Fibroblast of upper back skin (primary cell): ENCODE data around the gene ABHD18.
"Not testable (repeated sequence)": the region's sequence is repeated elsewhere in the genome, so short reads cannot be mapped to it uniquely, and the experiment has no call there.

ENCODE experiments used
- DNase-seq: peaks from one replicate; pipeline ENCODE4 v3.0.0-alpha.2; 2013

The ABHD18 gene

DNA sequence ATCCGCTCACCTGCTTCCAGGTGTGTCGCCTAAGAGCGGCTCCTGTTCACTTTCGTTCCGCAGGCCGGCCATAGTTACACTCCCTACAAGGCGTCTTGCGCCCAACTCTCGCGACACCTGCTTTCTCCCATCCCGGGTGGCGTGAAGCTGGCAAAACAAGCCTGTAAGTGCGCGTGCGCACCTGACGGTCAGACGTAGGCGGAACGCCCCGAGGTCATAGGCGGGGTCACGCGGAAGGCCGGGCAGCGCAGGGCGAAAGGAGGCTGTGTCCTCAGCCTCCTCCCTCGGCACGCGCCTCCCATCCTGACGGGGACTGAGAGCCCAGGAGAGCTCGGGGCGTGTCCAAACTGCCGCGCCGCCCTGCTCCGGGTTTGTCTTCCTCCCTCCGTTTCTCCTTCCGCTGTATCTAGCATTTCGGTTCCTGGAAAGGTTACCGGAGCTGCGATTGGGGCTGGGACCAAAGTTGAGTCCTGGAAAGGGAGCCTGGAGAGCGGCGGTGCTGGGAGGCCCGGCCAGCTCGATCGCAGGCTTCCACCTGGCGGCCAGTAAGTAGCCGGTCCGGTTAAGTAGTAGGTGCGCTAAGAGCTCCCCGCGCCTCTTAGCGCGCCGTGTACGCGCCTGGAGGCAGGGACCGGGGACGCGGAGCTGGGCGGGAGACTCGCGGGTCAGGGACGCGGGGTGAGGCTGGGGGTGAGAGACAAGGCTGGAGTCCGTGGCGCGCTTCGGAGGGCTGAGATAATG, at the start of gene ABHD18, which contains the start of gene MFSD8:
TSS of gene ABHD18 (plus strand) at position 345 of the 741 bp plus-strand sequence. CDS start 17,550 bp downstream, outside the sequence.
TSS of gene MFSD8 (minus strand) at position 112 of the 741 bp plus-strand sequence. CDS start at position 72, 40 bp downstream.
- DNase-seq, result peak; percentile 99

DNA sequence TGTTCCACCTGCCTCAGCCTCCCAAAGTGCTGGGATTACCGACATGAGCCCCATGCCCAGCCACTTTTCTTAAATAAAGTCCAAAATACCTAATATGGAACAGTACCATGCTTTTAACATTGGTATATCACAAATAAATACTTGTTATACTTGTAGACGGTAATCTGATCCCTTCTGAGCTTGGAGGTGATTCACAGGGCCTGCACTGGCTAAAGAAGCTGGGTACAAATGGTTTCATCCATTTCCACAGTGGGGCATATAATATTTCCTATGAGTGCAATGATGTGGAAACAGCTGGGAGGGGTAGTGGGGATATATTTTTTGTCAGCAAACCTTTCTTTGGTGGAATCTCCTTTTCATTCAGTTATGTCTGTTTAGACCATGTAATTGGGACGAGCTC, 48.7 kb upstream of the ABHD18 start:
- no peak for DNase-seq

DNA sequence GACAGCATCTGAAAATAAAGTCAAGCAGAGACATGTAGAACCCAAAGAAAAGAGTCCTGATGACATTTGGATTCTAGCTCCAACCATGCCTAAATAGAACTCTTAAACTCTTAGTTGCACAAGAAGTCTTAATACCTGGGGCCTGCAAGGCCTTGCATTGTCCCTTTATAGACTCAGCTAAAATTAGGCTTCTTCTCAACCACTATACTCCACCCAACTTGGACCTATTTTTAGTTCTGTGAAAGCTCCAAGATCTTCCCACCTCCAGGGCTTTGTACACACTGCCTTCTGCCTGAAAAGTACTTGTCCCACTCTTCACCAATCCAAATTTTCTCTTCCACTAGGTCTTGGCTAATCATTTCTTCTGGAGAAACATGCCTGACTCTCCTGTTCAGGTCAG, 48.1 kb upstream of the ABHD18 start:
- DNase-seq, result no peak

DNA sequence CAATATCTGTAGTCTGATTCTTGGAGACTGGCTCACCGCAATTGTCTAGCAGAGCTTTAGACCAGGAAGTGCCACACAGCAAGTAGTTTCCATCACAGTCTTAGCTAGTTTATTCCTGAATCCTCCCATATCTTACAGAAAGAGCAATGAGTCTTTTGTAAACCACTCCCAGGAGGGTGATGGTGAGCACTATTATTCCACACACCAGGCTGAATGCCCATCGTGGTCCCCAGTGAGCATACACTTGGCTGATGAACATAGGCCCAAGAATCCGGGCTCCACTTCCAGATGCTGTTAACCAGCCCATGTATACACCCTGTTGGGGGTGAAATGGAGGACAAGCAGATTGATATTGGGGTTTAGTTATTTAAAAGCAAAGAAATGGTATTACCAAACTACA, 44.7 kb upstream of the ABHD18 start:
- no peak for DNase-seq

DNA sequence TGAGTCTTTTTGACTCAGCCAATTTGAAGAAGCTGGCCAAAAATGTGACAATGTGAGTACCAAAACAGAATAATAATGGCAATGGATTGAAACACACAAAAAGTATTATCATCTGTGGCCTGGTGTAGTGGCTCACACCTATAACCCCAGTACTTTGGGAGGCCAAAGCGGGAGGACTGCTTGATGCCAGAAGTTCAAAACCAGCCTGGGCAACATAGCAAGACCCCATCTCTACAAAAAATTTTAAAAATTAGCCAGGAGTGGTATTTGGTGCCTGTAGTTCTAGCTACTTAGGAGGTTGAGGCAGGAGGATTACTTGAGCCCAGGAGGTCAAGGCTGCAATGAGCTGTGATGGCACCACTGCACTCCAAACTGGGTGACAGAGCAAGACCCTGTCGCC, 43.0 kb upstream of the ABHD18 start:
- DNase-seq, result no peak

- DNase-seq, result not testable (repeated sequence)
Observed at GRCh38 chr4:127925720-127926119, 39.5 kb upstream of the ABHD18 start.

DNA sequence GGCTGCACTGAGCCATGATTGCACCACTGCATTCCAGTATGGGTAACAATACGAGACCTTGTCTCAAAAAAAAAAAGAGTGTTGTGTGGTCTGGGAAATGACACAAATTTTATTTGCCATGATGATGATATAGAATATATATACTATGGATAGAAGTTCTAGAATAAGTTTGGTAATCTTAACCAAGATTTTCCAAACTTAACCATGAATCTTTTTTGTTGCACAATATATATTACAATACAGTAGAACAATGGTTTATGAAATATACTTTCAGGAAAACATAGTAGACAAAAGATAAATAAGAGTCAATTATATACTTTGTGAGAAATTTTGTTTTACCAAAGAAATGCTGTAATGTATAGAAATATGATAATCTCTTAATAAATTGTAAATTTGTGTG, 35.0 kb upstream of the ABHD18 start:
- DNase-seq, result no peak

DNA sequence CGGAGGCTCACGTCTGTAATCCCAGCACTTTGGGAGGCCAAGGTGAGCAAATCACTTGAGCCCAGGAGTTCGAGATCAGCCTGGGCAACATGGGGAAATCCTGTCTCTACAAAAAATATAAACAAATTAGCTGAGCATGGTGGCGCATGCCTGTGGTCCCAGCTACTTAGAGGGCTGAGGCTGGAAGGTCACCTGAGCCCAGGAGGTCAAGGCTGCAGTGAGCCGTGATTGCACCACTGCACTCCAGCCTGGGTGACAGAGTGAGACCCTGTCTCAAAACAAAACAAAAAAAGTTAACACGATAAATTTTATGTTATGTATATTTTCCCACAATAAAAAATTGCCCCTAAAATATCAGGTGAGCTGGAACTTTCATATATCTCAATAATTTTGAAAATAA, 33.4 kb upstream of the ABHD18 start:
- not testable (repeated sequence) for DNase-seq

DNA sequence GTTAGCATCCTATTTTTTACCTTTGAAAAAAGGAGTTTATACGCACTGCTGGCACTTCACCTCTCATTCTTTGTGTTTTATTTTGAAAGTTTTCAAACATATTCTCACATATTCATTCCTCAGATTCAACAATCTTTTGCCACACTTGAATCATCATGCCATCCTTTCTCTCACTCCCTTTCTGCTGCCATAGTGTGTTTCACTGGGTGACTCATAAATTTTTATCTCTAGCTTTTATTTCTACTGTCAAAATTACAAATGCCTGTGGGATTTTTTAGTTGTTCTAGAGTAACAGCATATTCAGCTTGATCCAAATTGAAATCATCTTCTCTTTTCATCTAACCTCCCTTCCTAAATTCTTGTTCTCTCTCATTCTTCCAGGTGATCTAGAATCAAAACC, 28.2 kb upstream of the ABHD18 start:
- DNase-seq, result peak; percentile 9

DNA sequence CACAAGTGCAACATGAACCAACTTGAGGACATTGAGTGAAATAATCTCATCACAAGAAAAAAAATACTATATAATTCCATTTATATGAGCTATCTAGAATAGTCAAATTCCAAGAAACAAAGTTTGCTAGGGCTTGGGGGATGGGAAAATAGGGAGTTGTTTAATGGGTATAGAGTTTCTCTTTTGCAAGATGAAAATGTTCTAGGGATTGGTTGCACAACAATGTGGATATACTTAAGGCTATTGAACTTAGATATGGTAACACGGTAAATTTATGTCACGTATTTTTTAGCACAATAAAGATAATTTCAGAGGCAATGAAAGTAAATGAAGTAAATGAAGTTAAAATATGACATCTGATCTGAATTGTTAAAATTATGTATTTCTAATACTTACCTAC, 8.1 kb upstream of the ABHD18 start:
- no peak for DNase-seq

GRCh38 chr4:127959794-127960193, 5.4 kb upstream of the ABHD18 start:
- DNase-seq, result peak; percentile 4

DNA sequence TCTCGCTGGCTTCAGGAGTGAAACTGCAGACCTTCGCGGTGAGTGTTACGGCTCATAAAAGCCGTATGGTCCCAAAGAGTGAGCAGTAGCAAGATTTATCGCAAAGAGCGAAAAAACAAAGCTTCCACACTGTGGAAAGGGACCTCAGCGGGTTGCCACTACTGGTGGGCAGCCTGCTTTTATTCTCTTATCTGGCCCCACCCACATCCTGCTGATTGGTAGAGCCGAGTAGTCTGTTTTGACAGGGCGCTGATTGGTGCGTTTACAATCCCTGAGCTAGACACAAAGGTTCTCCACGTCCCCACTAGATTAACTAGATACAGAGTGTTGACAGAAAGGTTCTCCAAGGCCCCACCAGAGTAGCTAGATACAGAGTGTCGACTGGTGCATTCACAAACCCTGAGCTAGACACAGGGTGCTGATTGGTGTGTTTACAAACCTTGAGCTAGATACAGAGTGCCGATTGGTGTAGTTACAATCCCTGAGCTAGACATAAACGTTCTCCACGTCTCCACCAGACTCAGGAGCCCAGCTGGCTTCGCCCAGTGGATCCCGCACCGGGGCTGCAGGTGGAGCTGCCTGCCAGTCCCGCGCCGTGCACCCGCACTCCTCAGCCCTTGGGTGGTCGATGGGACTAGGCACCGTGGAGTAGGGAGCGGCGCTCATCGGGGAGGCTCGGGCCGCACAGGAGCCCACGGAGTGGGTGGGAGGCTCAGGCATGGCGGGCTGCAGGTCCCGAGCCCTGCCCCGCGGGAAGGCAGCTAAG, 1.4 kb upstream of the ABHD18 start:
- DNase-seq, result not testable (repeated sequence)

DNA sequence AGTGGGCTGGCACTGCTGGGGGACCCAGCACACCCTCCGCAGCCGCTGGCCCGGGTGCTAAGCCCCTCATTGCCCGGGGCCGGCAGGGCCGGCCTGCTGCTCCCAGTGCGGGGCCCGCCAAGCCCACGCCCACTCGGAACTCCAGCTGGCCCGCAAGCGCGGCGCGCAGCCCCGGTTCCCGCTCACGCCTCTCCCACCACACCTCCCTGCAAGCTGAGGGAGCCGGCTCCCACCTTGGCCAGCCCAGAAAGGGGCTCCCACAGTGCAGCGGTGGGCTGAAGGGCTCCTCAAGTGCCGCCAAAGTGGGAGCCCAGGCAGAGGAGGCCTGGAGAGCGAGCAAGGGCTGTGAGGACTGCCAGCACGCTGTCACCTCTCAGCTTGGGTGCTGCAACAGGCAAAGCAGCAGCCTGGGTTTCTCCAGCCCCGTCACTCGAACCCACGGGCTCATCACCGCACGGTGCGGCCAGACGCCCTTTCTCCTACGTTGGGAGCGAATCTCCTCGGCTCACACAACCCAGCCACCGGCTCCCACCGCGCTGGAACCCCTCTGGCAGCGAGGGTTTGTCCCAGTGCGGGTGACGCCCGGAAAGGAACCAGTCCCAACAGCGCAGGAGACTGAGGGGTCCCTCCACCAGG, 662 bp upstream of the ABHD18 start:
- not testable (repeated sequence) for DNase-seq

DNA sequence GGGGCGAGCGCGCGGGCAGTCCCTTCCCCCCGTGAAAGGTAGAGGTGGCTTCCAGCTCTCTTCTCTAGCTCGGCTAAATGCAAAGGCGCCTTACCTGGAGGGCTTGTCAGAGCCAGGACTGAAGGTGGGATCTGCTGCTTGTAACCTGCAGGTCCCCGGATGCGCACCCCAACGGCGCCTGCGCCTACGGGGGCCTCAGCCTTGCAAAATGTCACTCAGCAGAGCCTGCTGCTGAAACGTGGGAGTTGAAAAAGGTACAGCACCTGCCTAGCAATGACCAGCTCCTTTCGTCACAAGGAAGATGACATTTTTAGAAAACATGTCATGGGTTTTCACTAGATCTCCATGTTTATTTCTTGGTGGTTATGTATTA, 583 bp downstream of the ABHD18 start:
- peak; percentile 9 for DNase-seq

GRCh38 chr4:127967141-127967775, 2.1 kb downstream of the ABHD18 start:
- peak; percentile 19 for DNase-seq

GRCh38 chr4:127968586-127968985, 3.4 kb downstream of the ABHD18 start:
- DNase-seq, result no peak

DNA sequence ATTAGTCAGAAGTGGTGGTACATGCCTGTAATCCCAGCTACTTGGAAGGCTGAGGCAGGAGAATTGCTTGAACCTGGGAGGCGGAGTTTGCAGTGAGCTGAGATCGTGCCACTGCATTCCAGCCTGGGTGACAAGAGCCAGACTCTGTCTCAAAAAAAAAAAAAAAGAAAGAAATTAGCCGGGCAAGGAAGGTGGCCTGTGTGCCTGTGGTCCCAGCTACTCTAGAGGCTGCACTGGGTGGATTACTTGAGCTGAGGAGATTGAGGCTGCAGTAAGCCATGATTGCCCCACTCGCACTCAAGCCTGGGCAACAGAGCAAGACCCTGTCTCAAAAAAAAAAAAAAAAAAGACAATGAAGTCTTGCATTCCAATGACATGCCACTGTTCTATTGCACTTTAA, 5.7 kb downstream of the ABHD18 start:
- not testable (repeated sequence) for DNase-seq

DNA sequence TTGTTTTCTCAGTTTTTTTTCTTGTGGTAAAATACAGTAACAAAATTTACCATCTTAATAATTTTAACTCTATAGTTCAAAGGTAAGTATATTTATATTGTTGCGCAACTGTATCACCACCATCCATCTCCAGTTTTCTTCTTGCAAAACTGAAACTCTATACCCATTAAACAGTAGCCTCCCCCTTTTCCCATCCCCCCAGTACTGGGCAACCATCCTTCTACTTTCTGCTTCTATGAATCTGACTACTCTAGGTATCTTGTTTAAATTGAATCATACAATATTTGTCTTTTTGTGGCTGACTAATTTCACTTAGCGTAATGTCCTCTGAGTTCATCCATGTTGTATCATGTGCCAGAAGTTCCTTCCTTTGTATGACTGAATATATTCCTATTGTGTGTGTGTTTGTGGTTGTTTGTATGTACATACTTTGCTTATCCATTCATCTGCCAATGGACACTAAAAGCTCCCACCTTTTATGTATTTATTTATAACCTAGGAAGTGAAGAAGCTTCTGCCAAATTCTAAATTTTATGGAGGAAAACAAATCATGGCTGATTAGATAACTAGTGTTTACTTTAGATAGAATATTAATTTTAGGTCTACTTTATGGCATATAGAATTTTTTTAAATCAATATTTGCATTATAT, 10.0 kb downstream of the ABHD18 start:
- peak; percentile 7 for DNase-seq

- no peak for DNase-seq
Observed at GRCh38 chr4:127978930-127979329, 13.7 kb downstream of the ABHD18 start.

DNA sequence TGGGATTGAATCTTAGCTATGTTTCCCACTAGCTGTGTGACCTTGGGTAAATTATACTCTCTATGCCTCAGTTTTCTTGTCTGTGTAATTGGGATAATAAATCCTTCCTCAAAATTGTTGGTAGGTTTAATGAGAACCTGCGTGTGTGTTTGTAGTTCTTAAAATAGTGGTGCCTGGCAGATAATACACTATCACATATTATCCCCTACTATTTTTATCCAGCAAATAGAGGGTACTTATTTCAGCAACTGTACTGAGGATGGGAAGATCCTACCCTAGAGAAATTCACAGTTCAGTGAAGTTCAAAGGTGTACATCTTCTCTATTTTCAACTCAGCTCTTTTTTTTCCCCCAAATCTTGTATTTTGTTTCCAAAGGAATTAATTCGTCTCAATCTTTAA, 17.2 kb downstream of the ABHD18 start:
- no peak for DNase-seq

- DNase-seq, result no peak
Observed at GRCh38 chr4:127985989-127986388, 20.8 kb downstream of the ABHD18 start.

- DNase-seq, result no peak
Observed at GRCh38 chr4:127988638-127989037, 23.4 kb downstream of the ABHD18 start.

DNA sequence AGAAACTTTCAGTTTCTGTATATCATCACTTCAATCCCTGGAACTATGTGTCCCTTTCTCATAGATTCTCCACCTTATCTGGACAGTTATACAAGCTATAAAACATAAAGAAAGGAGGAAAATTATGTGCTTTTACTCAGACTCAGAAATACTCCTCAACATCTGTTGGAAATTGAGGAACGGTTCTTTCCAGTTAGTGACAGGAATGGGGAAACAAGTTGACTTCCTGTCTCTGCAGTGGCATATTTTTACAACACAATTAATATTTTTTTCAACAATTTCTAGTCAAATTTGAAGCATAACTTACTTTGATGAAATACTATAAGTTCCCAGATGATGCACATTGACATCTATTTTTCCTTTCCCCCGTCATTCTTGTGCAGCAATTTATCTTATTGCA, 27.9 kb downstream of the ABHD18 start:
- DNase-seq, result no peak
